Measurements from ENCODE around the gene SCRN1.

The SCRN1 gene

GRCh38 chr7:29980151-29980550 lies 9.4 kb downstream of the SCRN1 start:
- Histone ChIP-seq H3K23ac (ENCODE audit: low read depth, low read length, poor library complexity) (no peak overlapping the region), H2AK5ac (ENCODE audit: low read depth, low read length) (no peak overlapping the region), H2BK5ac (ENCODE audit: low read length) (no peak overlapping the region), H3K4ac (ENCODE audit: low read length) (no peak overlapping the region), H2BK120ac (ENCODE audit: low read depth, low read length) (no peak overlapping the region), H3K4me2 (ENCODE audit: insufficient read depth, low read length, poor library complexity, severe bottlenecking) (no peak overlapping the region), H3K79me1 (ENCODE audit: low read depth, low read length) (no peaks in the 10 kb centered on the region), H3K9ac (ENCODE audit: low read depth, low read length, poor library complexity) (no peak overlapping the region), H3K18ac (ENCODE audit: low read length) (no peak overlapping the region), H3K27ac (replicated peaks; ENCODE audit: low read length) (no peak overlapping the region), H3K36me3 (replicated peaks in 1 of 2; ENCODE audit: control insufficient read depth in 2 of 2, insufficient read depth in 2 of 2, low read length in 2 of 2) (peaks cover 0 to 12% of the 10 kb centered on the region in 2 donors), H2BK12ac (ENCODE audit: low read length) (no peak overlapping the region), H3K14ac (ENCODE audit: low read length) (no peak overlapping the region), H2AFZ (ENCODE audit: low read length) (no peak overlapping the region), H4K8ac (ENCODE audit: low read depth, low read length) (no peak overlapping the region), H3K4me3 (ENCODE audit: low read length in 2 of 2) (no peak overlapping the region), H2BK15ac (ENCODE audit: low read length) (no peak overlapping the region), H3K4me1 (ENCODE audit: control insufficient read depth in 2 of 2, insufficient read depth in 1 of 2, low read depth in 1 of 2, low read length in 2 of 2) (peaks cover 1 to 32% of the 10 kb centered on the region in 2 donors), H4K91ac (ENCODE audit: low read depth, low read length, poor library complexity) (no peak overlapping the region), H3K27me3 (ENCODE audit: control insufficient read depth in 3 of 3, insufficient read depth in 3 of 3, low read depth in 1 of 3, low read length in 3 of 3) (no peaks in the 10 kb centered on the region), H3K9me3 (replicated peaks in 1 of 2; ENCODE audit: control insufficient read depth in 2 of 2, insufficient read depth in 1 of 2, low read depth in 1 of 2, low read length in 2 of 2) (peaks cover 0 to 5% of the 10 kb centered on the region in 2 donors)
- no peak for DNase-seq (ENCODE audit: low spot score)

GRCh38 chr7:29977886-29978651 lies 11.5 kb downstream of the SCRN1 start:
- H3K4me2 ChIP-seq (ENCODE audit: insufficient read depth, low read length, poor library complexity, severe bottlenecking): no peak overlapping the region
- H3K4me3 ChIP-seq (ENCODE audit: low read length in 2 of 2): no peak overlapping the region
- no peak overlapping the region for H2AFZ ChIP-seq (ENCODE audit: low read length)
- H3K27ac ChIP-seq (replicated peaks; ENCODE audit: low read length): no peak overlapping the region
- H3K36me3 ChIP-seq (replicated peaks in 1 of 2; ENCODE audit: control insufficient read depth in 2 of 2, insufficient read depth in 2 of 2, low read length in 2 of 2): peaks cover 0 to 7% of the 10 kb centered on the region in 2 donors
- H2BK120ac ChIP-seq (ENCODE audit: low read depth, low read length): no peak overlapping the region
- peaks cover 1 to 34% of the 10 kb centered on the region in 2 donors for H3K4me1 ChIP-seq (ENCODE audit: control insufficient read depth in 2 of 2, insufficient read depth in 1 of 2, low read depth in 1 of 2, low read length in 2 of 2)
- no peak overlapping the region for H2AK5ac ChIP-seq (ENCODE audit: low read depth, low read length)
- WGBS, 2 donors (ENCODE audit: extremely low coverage in 2 of 2, insufficient read length in 2 of 2, insufficient replicate concordance in 1 of 2): no CpG with 5 or more reads among the region's 8 CpGs
- H3K27me3 ChIP-seq (ENCODE audit: control insufficient read depth in 3 of 3, insufficient read depth in 3 of 3, low read depth in 1 of 3, low read length in 3 of 3): no peaks in the 10 kb centered on the region
- H3K9me3 ChIP-seq (replicated peaks in 1 of 2; ENCODE audit: control insufficient read depth in 2 of 2, insufficient read depth in 1 of 2, low read depth in 1 of 2, low read length in 2 of 2): no peaks in the 10 kb centered on the region
- H3K9ac ChIP-seq (ENCODE audit: low read depth, low read length, poor library complexity): no peak overlapping the region
- H3K4ac ChIP-seq (ENCODE audit: low read length): no peak overlapping the region
- no peak overlapping the region for H3K14ac ChIP-seq (ENCODE audit: low read length)
- H2BK15ac ChIP-seq (ENCODE audit: low read length): no peak overlapping the region
- H3K23ac ChIP-seq (ENCODE audit: low read depth, low read length, poor library complexity): no peak overlapping the region
- peak; percentile 32 for DNase-seq (ENCODE audit: low spot score)
- H3K79me1 ChIP-seq (ENCODE audit: low read depth, low read length): no peaks in the 10 kb centered on the region
- H4K91ac ChIP-seq (ENCODE audit: low read depth, low read length, poor library complexity): no peak overlapping the region
- H2BK5ac ChIP-seq (ENCODE audit: low read length): no peak overlapping the region
- H4K8ac ChIP-seq (ENCODE audit: low read depth, low read length): no peak overlapping the region
- H3K18ac ChIP-seq (ENCODE audit: low read length): no peak overlapping the region
- no peak overlapping the region for H2BK12ac ChIP-seq (ENCODE audit: low read length)

GRCh38 chr7:29976673-29977415 lies 12.8 kb downstream of the SCRN1 start:
- H3K9me3 ChIP-seq (replicated peaks in 1 of 2; ENCODE audit: control insufficient read depth in 2 of 2, insufficient read depth in 1 of 2, low read depth in 1 of 2, low read length in 2 of 2): no peaks in the 10 kb centered on the region
- no peak for DNase-seq (ENCODE audit: low spot score)
- no peak overlapping the region for H4K8ac ChIP-seq (ENCODE audit: low read depth, low read length)
- H3K4me3 ChIP-seq (ENCODE audit: low read length in 2 of 2): no peak overlapping the region
- peaks cover 1 to 34% of the 10 kb centered on the region in 2 donors for H3K4me1 ChIP-seq (ENCODE audit: control insufficient read depth in 2 of 2, insufficient read depth in 1 of 2, low read depth in 1 of 2, low read length in 2 of 2)
- no peak overlapping the region for H2BK15ac ChIP-seq (ENCODE audit: low read length)
- no peak overlapping the region for H3K9ac ChIP-seq (ENCODE audit: low read depth, low read length, poor library complexity)
- H2BK5ac ChIP-seq (ENCODE audit: low read length): no peak overlapping the region
- no peaks in the 10 kb centered on the region for H3K79me1 ChIP-seq (ENCODE audit: low read depth, low read length)
- no peak overlapping the region for H2AFZ ChIP-seq (ENCODE audit: low read length)
- no peak overlapping the region for H2BK12ac ChIP-seq (ENCODE audit: low read length)
- no peak overlapping the region for H3K23ac ChIP-seq (ENCODE audit: low read depth, low read length, poor library complexity)
- no peak overlapping the region for H3K27ac ChIP-seq (replicated peaks; ENCODE audit: low read length)
- no CpG with 5 or more reads among the region's 6 CpGs for WGBS, 2 donors (ENCODE audit: extremely low coverage in 2 of 2, insufficient read length in 2 of 2, insufficient replicate concordance in 1 of 2)
- H3K27me3 ChIP-seq (ENCODE audit: control insufficient read depth in 3 of 3, insufficient read depth in 3 of 3, low read depth in 1 of 3, low read length in 3 of 3): no peaks in the 10 kb centered on the region
- peaks cover 0 to 3% of the 10 kb centered on the region in 2 donors for H3K36me3 ChIP-seq (replicated peaks in 1 of 2; ENCODE audit: control insufficient read depth in 2 of 2, insufficient read depth in 2 of 2, low read length in 2 of 2)
- H2AK5ac ChIP-seq (ENCODE audit: low read depth, low read length): no peak overlapping the region
- no peak overlapping the region for H2BK120ac ChIP-seq (ENCODE audit: low read depth, low read length)
- no peak overlapping the region for H3K14ac ChIP-seq (ENCODE audit: low read length)
- no peak overlapping the region for H3K4ac ChIP-seq (ENCODE audit: low read length)
- H3K18ac ChIP-seq (ENCODE audit: low read length): no peak overlapping the region
- H3K4me2 ChIP-seq (ENCODE audit: insufficient read depth, low read length, poor library complexity, severe bottlenecking): no peak overlapping the region
- no peak overlapping the region for H4K91ac ChIP-seq (ENCODE audit: low read depth, low read length, poor library complexity)

GRCh38 chr7:29976266-29976665 lies 13.3 kb downstream of the SCRN1 start:
- Histone ChIP-seq H3K36me3 (replicated peaks in 1 of 2; ENCODE audit: control insufficient read depth in 2 of 2, insufficient read depth in 2 of 2, low read length in 2 of 2) (no peaks in the 10 kb centered on the region), H2AFZ (ENCODE audit: low read length) (no peak overlapping the region), H3K27ac (replicated peaks; ENCODE audit: low read length) (no peak overlapping the region), H2BK12ac (ENCODE audit: low read length) (no peak overlapping the region), H3K9me3 (replicated peaks in 1 of 2; ENCODE audit: control insufficient read depth in 2 of 2, insufficient read depth in 1 of 2, low read depth in 1 of 2, low read length in 2 of 2) (no peaks in the 10 kb centered on the region), H3K79me1 (ENCODE audit: low read depth, low read length) (no peaks in the 10 kb centered on the region), H2AK5ac (ENCODE audit: low read depth, low read length) (no peak overlapping the region), H4K91ac (ENCODE audit: low read depth, low read length, poor library complexity) (no peak overlapping the region), H4K8ac (ENCODE audit: low read depth, low read length) (no peak overlapping the region), H3K27me3 (ENCODE audit: control insufficient read depth in 3 of 3, insufficient read depth in 3 of 3, low read depth in 1 of 3, low read length in 3 of 3) (no peaks in the 10 kb centered on the region), H3K23ac (ENCODE audit: low read depth, low read length, poor library complexity) (no peak overlapping the region), H3K14ac (ENCODE audit: low read length) (no peak overlapping the region), H3K18ac (ENCODE audit: low read length) (no peak overlapping the region), H2BK5ac (ENCODE audit: low read length) (no peak overlapping the region), H3K4me2 (ENCODE audit: insufficient read depth, low read length, poor library complexity, severe bottlenecking) (no peak overlapping the region), H3K4me1 (ENCODE audit: control insufficient read depth in 2 of 2, insufficient read depth in 1 of 2, low read depth in 1 of 2, low read length in 2 of 2) (peaks cover 1 to 34% of the 10 kb centered on the region in 2 donors), H3K9ac (ENCODE audit: low read depth, low read length, poor library complexity) (no peak overlapping the region), H3K4me3 (ENCODE audit: low read length in 2 of 2) (no peak overlapping the region), H2BK15ac (ENCODE audit: low read length) (no peak overlapping the region), H2BK120ac (ENCODE audit: low read depth, low read length) (no peak overlapping the region), H3K4ac (ENCODE audit: low read length) (no peak overlapping the region)
- WGBS, 2 donors (ENCODE audit: extremely low coverage in 2 of 2, insufficient read length in 2 of 2, insufficient replicate concordance in 1 of 2): no CpG with 5 or more reads among the region's 4 CpGs
- DNase-seq (ENCODE audit: low spot score): no peak

Measured in neuronal stem cell (in vitro differentiated cells).